ENCODE results near the gene BTAF1.

DNA sequence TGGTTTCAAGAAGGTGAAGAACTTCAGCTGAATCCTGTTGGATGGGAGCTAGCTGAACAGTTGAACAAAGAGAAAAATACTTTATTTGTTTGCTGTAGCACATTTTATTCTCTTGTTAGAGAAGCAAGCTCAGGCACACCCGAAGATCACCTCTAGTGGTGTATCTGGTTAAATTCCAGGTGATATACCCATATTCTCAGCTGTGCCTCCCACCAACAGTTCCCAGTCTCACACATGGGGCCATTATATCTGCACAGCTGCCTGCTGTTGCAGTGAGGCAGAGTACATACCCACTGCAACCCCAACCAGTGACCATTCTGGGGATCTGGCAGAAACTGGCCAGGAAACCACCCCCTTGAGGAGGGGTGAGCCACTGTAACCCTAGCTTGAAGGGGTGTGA lies 9.2 kb downstream of the BTAF1 start:
- TF ChIP-seq, protein P1, sequence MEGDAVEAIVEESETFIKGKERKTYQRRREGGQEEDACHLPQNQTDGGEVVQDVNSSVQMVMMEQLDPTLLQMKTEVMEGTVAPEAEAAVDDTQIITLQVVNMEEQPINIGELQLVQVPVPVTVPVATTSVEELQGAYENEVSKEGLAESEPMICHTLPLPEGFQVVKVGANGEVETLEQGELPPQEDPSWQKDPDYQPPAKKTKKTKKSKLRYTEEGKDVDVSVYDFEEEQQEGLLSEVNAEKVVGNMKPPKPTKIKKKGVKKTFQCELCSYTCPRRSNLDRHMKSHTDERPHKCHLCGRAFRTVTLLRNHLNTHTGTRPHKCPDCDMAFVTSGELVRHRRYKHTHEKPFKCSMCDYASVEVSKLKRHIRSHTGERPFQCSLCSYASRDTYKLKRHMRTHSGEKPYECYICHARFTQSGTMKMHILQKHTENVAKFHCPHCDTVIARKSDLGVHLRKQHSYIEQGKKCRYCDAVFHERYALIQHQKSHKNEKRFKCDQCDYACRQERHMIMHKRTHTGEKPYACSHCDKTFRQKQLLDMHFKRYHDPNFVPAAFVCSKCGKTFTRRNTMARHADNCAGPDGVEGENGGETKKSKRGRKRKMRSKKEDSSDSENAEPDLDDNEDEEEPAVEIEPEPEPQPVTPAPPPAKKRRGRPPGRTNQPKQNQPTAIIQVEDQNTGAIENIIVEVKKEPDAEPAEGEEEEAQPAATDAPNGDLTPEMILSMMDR (IDR thresholded peaks at IDR 0.05): no peak
- TF ChIP-seq POLR2A (IDR thresholded peaks at IDR 0.05): no peak
- TF ChIP-seq EP300 (IDR thresholded peaks at IDR 0.05): no peak
